PC-9 (cell line): ENCODE measurements around the gene SEC24D. TPM values are rescaled to one million over a fixed set of nuclear protein-coding genes. Genes with fewer than 3 reads are reported as not detected.

Source experiments
- BruUV-seq: library from RNA; stranded (reverse); fragments of 400-500 nt; replicated peaks from 2 replicates; lab custom pipeline; 2021; lab: Mats Ljungman, UMichigan
- CTCF ChIA-PET: fragments of 300-600 bp; sonication (Branson Sonifier 250); formaldehyde crosslinking; loops from one replicate; lab custom pipeline; 2022; ENCODE audit warnings: antibody characterized with exemption; lab: Charles Lee
- POLR2A ChIA-PET: fragments of 300-600 bp; sonication (Branson Sonifier 250); formaldehyde crosslinking; loops from one replicate; lab custom pipeline; 2022; ENCODE audit warnings: antibody characterized with exemption; ENCODE audit not compliant: unreplicated experiment; lab: Charles Lee
- DNase-seq, 2 experiments: peaks; one replicate each; pipeline versions ENCODE4 v3.0.0 to v3.0.0-alpha.2; 2015 to 2022; ENCODE audit warnings: mixed read lengths in 1 of 2
- H2AFZ ChIP-seq: fragments of 200-600 bp; sonication (generic); 2 replicates; pipeline ENCODE4 v1.8.1; 2017; ENCODE audit warnings: antibody characterized with exemption
- H3F3A ChIP-seq: fragments of 200-600 bp; sonication (generic); 2 replicates; pipeline ENCODE4 v1.8.1; 2017; ENCODE audit warnings: antibody characterized with exemption, mild to moderate bottlenecking, low read depth; ENCODE audit not compliant: insufficient read depth
- H3K27ac ChIP-seq: fragments of 200-600 bp; sonication (generic); 2 replicates; pipeline ENCODE4 v1.6.1; 2016; ENCODE audit warnings: mixed run types
- H3K27me3 ChIP-seq: fragments of 200-600 bp; sonication (generic); 2 replicates; pipeline ENCODE4 v1.6.1; 2016; ENCODE audit warnings: low read depth, mixed run types; ENCODE audit not compliant: insufficient read depth
- H3K36me3 ChIP-seq: fragments of 200-600 bp; sonication (generic); 2 replicates; pipeline ENCODE4 v1.6.1; 2016; ENCODE audit warnings: low read depth, mixed run types
- H3K4me1 ChIP-seq: fragments of 200-600 bp; sonication (generic); replicated peaks from 2 replicates; pipeline ENCODE4 v1.6.1; 2016; ENCODE audit warnings: mixed run types; ENCODE audit not compliant: insufficient read depth
- H3K4me2 ChIP-seq: fragments of 200-600 bp; sonication (generic); 2 replicates; pipeline ENCODE4 v1.6.1; 2017; ENCODE audit warnings: mixed run types
- H3K4me3 ChIP-seq: fragments of 200-600 bp; sonication (generic); 2 replicates; pipeline ENCODE4 v1.6.1; 2016; ENCODE audit warnings: mixed run types
- H3K79me2 ChIP-seq: fragments of 200-600 bp; sonication (generic); 2 replicates; pipeline ENCODE4 v1.6.1; 2017; ENCODE audit warnings: low read depth, mixed run types
- H3K9me2 ChIP-seq: fragments of 200-600 bp; sonication (generic); 2 replicates; pipeline ENCODE4 v1.8.1; 2017; ENCODE audit warnings: mild to moderate bottlenecking; ENCODE audit not compliant: insufficient read depth
- H3K9me3 ChIP-seq: fragments of 200-600 bp; sonication (generic); 2 replicates; pipeline ENCODE4 v1.8.1; 2016; ENCODE audit warnings: low read depth; ENCODE audit not compliant: insufficient read depth
- H4K20me1 ChIP-seq: fragments of 200-600 bp; sonication (generic); 2 replicates; pipeline ENCODE4 v1.8.1; 2017; ENCODE audit not compliant: insufficient read depth
- EZH2 ChIP-seq: fragments of 200-600 bp; sonication (generic); IDR thresholded peaks from 2 replicates; pipeline ENCODE4 v1.8.0; 2017; ENCODE audit warnings: antibody characterized with exemption, low read depth
- intact Hi-C: fragments of 100-400 bp; cut with micrococcal nuclease; formaldehyde crosslinking; loops from one replicate; pipeline ENCODE4 v1.10.0; 2022; ENCODE audit not compliant: unreplicated experiment
- total RNA-seq: library from RNA; stranded (reverse); gene quantifications from 2 replicates; pipeline ENCODE4 v1.2.3, GENCODE V29; 2021
- TF ChIP-seq, protein P1 (sequence below): fragments of 200-600 bp; sonication (generic); conservative IDR thresholded peaks from 2 replicates; pipeline ENCODE4 v1.6.1; 2017; ENCODE audit warnings: mixed run types, antibody characterized with exemption, mild to moderate bottlenecking, moderate library complexity

The SEC24D gene
- total RNA-seq, 1 experiment from 2014 or later = 17.3 TPM

DNA sequence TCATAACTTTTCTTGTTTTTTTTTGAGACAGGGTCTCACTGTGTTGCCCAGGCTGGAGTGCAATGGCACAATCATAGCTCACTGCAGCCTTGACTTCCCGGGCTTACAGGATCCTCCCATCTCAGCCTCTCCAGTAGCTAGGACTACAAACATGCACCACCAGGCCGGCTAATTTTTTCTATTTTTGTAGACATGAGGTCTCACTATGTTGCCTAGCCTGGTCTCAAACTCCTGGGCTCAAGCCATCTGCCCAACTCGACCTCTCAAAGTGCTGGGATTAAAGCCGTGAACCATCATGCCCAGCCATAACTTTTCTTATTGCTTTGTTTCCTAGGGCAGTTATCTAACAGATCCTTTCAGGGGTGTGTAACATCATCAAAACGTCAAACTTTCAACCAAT lies 11.8 kb downstream of the SEC24D start:
- intact Hi-C loops = no loop called here
- Histone ChIP-seq H3K9me3 (no peaks in the 10 kb centered on the region), H3K36me3 (no peaks in the 10 kb centered on the region), H3K79me2 (no peaks in the 10 kb centered on the region), H3F3A (no peaks in the 10 kb centered on the region), H3K9me2 (no peaks in the 10 kb centered on the region), H3K4me1 (no peaks in the 10 kb centered on the region), H3K4me3 (no peak overlapping the region), H3K4me2 (no peak overlapping the region), H3K27me3 (no peaks in the 10 kb centered on the region), H2AFZ (no peak overlapping the region), H3K27ac (no peak overlapping the region), H4K20me1 (no peaks in the 10 kb centered on the region)
- ChIA-PET CTCF (no interaction called here), POLR2A (no interaction called here)
- DNase-seq = no peak
- BruUV-seq = no TSS peak
- no peak for TF ChIP-seq EZH2
- TF ChIP-seq, protein P1, sequence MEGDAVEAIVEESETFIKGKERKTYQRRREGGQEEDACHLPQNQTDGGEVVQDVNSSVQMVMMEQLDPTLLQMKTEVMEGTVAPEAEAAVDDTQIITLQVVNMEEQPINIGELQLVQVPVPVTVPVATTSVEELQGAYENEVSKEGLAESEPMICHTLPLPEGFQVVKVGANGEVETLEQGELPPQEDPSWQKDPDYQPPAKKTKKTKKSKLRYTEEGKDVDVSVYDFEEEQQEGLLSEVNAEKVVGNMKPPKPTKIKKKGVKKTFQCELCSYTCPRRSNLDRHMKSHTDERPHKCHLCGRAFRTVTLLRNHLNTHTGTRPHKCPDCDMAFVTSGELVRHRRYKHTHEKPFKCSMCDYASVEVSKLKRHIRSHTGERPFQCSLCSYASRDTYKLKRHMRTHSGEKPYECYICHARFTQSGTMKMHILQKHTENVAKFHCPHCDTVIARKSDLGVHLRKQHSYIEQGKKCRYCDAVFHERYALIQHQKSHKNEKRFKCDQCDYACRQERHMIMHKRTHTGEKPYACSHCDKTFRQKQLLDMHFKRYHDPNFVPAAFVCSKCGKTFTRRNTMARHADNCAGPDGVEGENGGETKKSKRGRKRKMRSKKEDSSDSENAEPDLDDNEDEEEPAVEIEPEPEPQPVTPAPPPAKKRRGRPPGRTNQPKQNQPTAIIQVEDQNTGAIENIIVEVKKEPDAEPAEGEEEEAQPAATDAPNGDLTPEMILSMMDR = no peak

DNA sequence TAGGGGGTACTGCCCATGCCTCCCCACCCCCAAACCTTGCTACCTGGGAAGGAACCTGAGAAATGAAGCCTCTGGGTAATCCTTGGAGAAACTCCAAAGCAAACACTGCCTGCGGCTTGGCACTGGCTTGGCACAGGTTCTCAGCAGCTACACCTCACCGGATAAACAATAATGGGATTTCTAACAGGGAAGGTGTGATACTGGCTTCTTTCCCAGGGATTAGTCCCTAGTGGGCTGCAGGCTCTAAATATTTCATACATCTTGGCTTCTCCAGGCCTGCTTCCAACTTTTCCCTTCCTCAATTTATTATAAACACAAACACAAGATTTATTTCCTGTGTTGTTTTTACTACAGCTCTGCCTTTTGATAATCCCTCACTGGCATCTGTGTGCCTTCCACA lies 12.5 kb downstream of the SEC24D start:
- H3K27me3 ChIP-seq = no peaks in the 10 kb centered on the region
- ChIA-PET POLR2A (no interaction called here), CTCF (no interaction called here)
- H4K20me1 ChIP-seq = no peaks in the 10 kb centered on the region
- H3K9me2 ChIP-seq = no peaks in the 10 kb centered on the region
- H3F3A ChIP-seq = no peaks in the 10 kb centered on the region
- no peak overlapping the region for H2AFZ ChIP-seq
- H3K36me3 ChIP-seq = no peaks in the 10 kb centered on the region
- no peak for TF ChIP-seq EZH2
- TF ChIP-seq, protein P1 = no peak
- H3K79me2 ChIP-seq = no peaks in the 10 kb centered on the region
- no peak overlapping the region for H3K4me2 ChIP-seq
- no peak overlapping the region for H3K4me3 ChIP-seq
- H3K4me1 ChIP-seq = no peaks in the 10 kb centered on the region
- peak; percentile 45 to 64 for DNase-seq
- no TSS peak for BruUV-seq
- intact Hi-C loops = no loop called here
- no peaks in the 10 kb centered on the region for H3K9me3 ChIP-seq
- no peak overlapping the region for H3K27ac ChIP-seq

DNA sequence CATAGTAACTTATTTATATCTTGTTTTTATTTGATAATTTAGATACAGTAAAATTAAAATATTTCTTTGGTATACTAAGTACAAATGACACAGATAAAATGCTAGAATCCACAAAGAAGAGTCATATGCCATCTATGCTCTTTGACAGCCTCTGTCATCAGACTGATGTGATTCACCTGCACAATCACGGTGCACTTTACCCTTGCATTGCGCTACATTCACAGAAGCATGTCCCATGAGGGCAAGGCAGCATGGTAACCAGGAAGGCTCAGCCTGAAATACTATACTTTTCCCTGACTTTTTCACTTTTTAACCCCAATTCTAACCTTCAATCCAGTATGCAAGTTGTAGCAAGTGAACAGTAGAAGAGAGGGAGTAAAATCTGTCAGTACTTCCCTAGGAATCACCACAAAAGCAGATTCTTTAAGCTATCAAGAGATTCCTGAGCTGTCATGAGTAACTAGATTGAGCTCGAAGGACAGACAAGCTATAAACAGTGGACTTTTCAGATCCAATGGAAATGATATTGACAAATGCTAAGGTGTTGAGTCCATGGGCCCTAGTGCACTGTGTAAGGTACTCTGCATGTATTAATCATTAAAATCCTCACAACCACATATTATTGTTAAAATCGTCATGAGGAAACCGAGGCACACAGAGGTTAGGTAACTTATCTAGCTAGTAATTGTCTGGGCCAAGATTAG lies 14.2 kb downstream of the SEC24D start:
- H2AFZ ChIP-seq = no peak overlapping the region
- no peak for TF ChIP-seq EZH2
- TF ChIP-seq, protein P1 = no peak
- H4K20me1 ChIP-seq = no peaks in the 10 kb centered on the region
- H3F3A ChIP-seq = no peaks in the 10 kb centered on the region
- H3K4me3 ChIP-seq = no peak overlapping the region
- H3K9me2 ChIP-seq = no peaks in the 10 kb centered on the region
- no peak overlapping the region for H3K4me2 ChIP-seq
- CTCF ChIA-PET = no interaction called here
- no peak for DNase-seq
- BruUV-seq = no TSS peak
- no peak overlapping the region for H3K27ac ChIP-seq
- no peaks in the 10 kb centered on the region for H3K27me3 ChIP-seq
- H3K79me2 ChIP-seq = no peaks in the 10 kb centered on the region
- no peaks in the 10 kb centered on the region for H3K4me1 ChIP-seq
- intact Hi-C loops = no loop called here
- POLR2A ChIA-PET = no interaction called here
- no peaks in the 10 kb centered on the region for H3K9me3 ChIP-seq
- no peaks in the 10 kb centered on the region for H3K36me3 ChIP-seq
